Upper lobe of right lung (tissue), 1 donor: ENCODE data around the gene STON2. TPM values are rescaled to one million over a fixed set of nuclear protein-coding genes. Genes with fewer than 3 reads are reported as not detected.

ENCODE experiments used
- ATAC-seq: fragments of 200-7000 bp; cut with Tn5 transposase; one replicate; pipeline ENCODE4 v1.9.1; 2020; ENCODE audit warnings: mild to moderate bottlenecking, moderate library complexity
- DNase-seq: peaks from one replicate; pipeline ENCODE4 v3.0.0-alpha.2; 2020
- H3K27ac ChIP-seq: fragments of 200-600 bp; one replicate; pipeline ENCODE4 v1.8.0; 2022
- H3K27me3 ChIP-seq: fragments of 200-600 bp; one replicate; pipeline ENCODE4 v1.8.0; 2022; ENCODE audit warnings: mild to moderate bottlenecking
- H3K36me3 ChIP-seq: fragments of 200-600 bp; one replicate; pipeline ENCODE4 v1.8.0; 2022
- H3K4me1 ChIP-seq: fragments of 200-600 bp; one replicate; pipeline ENCODE4 v1.8.0; 2022
- H3K4me3 ChIP-seq: fragments of 200-600 bp; one replicate; pipeline ENCODE4 v1.8.0; 2022; ENCODE audit warnings: mild to moderate bottlenecking
- H3K9me3 ChIP-seq: fragments of 200-600 bp; one replicate; pipeline ENCODE4 v1.8.0; 2022
- CTCF ChIP-seq: fragments of 200-600 bp; IDR thresholded peaks from one replicate; pipeline ENCODE4 v1.8.0; 2022; ENCODE audit warnings: antibody characterized with exemption
- intact Hi-C: fragments of 100-400 bp; cut with DNase I; formaldehyde crosslinking; loops from one replicate; pipeline ENCODE4 v1.11.0; 2022
- total RNA-seq: library from RNA; stranded (reverse); fragmentation: NEBNext Ultra II Directional; extraction: Animal tissue kit (Norgen Biotek cat#: 25700); gene quantifications from one replicate; pipeline ENCODE4 v1.2.1, GENCODE V29; 2021
- donor health status: DM: no; HTN: yes; CAD: no; lungs with severe emphysema.

The STON2 gene
- total RNA-seq, 1 donor from 2014 or later, result 47.7 TPM

GRCh38 chr14:81323093-81323492 is 77.0 kb downstream of the STON2 start:
- ATAC-seq, result no peak
- no peak overlapping the region for H3K27ac ChIP-seq
- no peaks in the 10 kb centered on the region for H3K27me3 ChIP-seq
- H3K36me3 ChIP-seq, result no peaks in the 10 kb centered on the region
- H3K4me1 ChIP-seq, result no peaks in the 10 kb centered on the region
- no peaks in the 10 kb centered on the region for H3K9me3 ChIP-seq
- no peak overlapping the region for H3K4me3 ChIP-seq
- intact Hi-C loops, result no loop called here
- DNase-seq, result no peak
- TF ChIP-seq CTCF, result no peak

GRCh38 chr14:81319946-81320345 is 80.2 kb downstream of the STON2 start:
- no peaks in the 10 kb centered on the region for H3K9me3 ChIP-seq
- peak; percentile 20 for ATAC-seq
- no peaks in the 10 kb centered on the region for H3K27me3 ChIP-seq
- no peaks in the 10 kb centered on the region for H3K36me3 ChIP-seq
- no peak overlapping the region for H3K4me3 ChIP-seq
- no peak for TF ChIP-seq CTCF
- no peaks in the 10 kb centered on the region for H3K4me1 ChIP-seq
- H3K27ac ChIP-seq, result no peak overlapping the region
- no peak for DNase-seq
- intact Hi-C loops, result no loop called here

- Histone ChIP-seq H3K36me3 (no peaks in the 10 kb centered on the region), H3K27me3 (no peaks in the 10 kb centered on the region), H3K27ac (no peak overlapping the region), H3K4me1 (no peaks in the 10 kb centered on the region), H3K4me3 (no peak overlapping the region), H3K9me3 (no peaks in the 10 kb centered on the region)
- ATAC-seq (no peak), DNase-seq (no peak)
- TF ChIP-seq CTCF, result no peak
- intact Hi-C loops, result no loop called here
Measured at GRCh38 chr14:81319314-81319713, 80.8 kb downstream of the STON2 start.

GRCh38 chr14:81315341-81315740 is 84.8 kb downstream of the STON2 start:
- peaks cover 15% of the 10 kb centered on the region for H3K4me1 ChIP-seq
- no peaks in the 10 kb centered on the region for H3K36me3 ChIP-seq
- DNase-seq, result no peak
- no peak overlapping the region for H3K27ac ChIP-seq
- ATAC-seq, result no peak
- H3K4me3 ChIP-seq, result no peak overlapping the region
- TF ChIP-seq CTCF, result no peak
- no peaks in the 10 kb centered on the region for H3K9me3 ChIP-seq
- intact Hi-C loops, result no loop called here
- no peaks in the 10 kb centered on the region for H3K27me3 ChIP-seq

- Histone ChIP-seq H3K4me3 (no peak overlapping the region), H3K9me3 (no peaks in the 10 kb centered on the region), H3K27ac (no peak overlapping the region), H3K27me3 (no peaks in the 10 kb centered on the region), H3K36me3 (no peaks in the 10 kb centered on the region), H3K4me1 (peaks cover 15% of the 10 kb centered on the region)
- intact Hi-C loops, result no loop called here
- no peak for TF ChIP-seq CTCF
- DNase-seq (no peak), ATAC-seq (no peak)
Measured at GRCh38 chr14:81314443-81315175, 85.5 kb downstream of the STON2 start.
